Cardiac muscle cell (in vitro differentiated cells and primary cell): ENCODE results near the gene CACNA1C. TPM values are rescaled to one million over a fixed set of nuclear protein-coding genes. Genes with fewer than 3 reads are reported as not detected.

Experiments used
- DNase-seq, 2 donors: peaks; one replicate each; pipeline versions ENCODE4 v3.0.0 to v3.0.0-alpha.2; 2010 to 2017; ENCODE audit warnings: low read depth in 1 of 2, low spot score in 1 of 2
- H3K27ac ChIP-seq: fragments of 200-600 bp; sonication (generic); 2 replicates; pipeline ENCODE4 v1.5.1; 2016
- H3K27me3 ChIP-seq: fragments of 200-600 bp; sonication (generic); 2 replicates; pipeline ENCODE4 v1.6.0; 2016; ENCODE audit warnings: control low read depth
- H3K36me3 ChIP-seq: fragments of 200-600 bp; sonication (generic); 2 replicates; pipeline ENCODE4 v1.5.1; 2016; ENCODE audit warnings: control low read depth
- H3K4me1 ChIP-seq: fragments of 200-600 bp; sonication (generic); 2 replicates; pipeline ENCODE4 v1.8.1; 2017; ENCODE audit warnings: low read depth, mild to moderate bottlenecking, mixed run types
- H3K4me3 ChIP-seq: fragments of 200-600 bp; sonication (generic); 2 replicates; pipeline ENCODE4 v1.5.1; 2016; ENCODE audit warnings: mild to moderate bottlenecking
- H3K9me3 ChIP-seq: fragments of 200-600 bp; sonication (generic); 2 replicates; pipeline ENCODE4 v1.5.1; 2017; ENCODE audit warnings: low read depth, mild to moderate bottlenecking, control low read depth
- polyA plus RNA-seq: library from polyadenylated mRNA; unstranded; fragments of >200 nt; fragmentation: Nextera tagmentation; extraction: Ambion mirVana; gene quantifications from 2 replicates; pipeline ENCODE4 v1.2.1, GENCODE V29; 2016
- total RNA-seq: library from RNA; depleted of rRNA; stranded (reverse); fragments of >200 nt; gene quantifications from 2 replicates; pipeline ENCODE4 v1.2.3, GENCODE V29; 2016
- TF ChIP-seq, protein P1 (sequence below): IDR thresholded peaks from 2 replicates; pipeline ENCODE4 v1.5.1; 2012; ENCODE audit warnings: low read depth, mild to moderate bottlenecking, low read length

The CACNA1C gene
- total and polyA plus RNA-seq, 2 experiments from 2014 or later: 40.8 to 77.8 TPM

DNA sequence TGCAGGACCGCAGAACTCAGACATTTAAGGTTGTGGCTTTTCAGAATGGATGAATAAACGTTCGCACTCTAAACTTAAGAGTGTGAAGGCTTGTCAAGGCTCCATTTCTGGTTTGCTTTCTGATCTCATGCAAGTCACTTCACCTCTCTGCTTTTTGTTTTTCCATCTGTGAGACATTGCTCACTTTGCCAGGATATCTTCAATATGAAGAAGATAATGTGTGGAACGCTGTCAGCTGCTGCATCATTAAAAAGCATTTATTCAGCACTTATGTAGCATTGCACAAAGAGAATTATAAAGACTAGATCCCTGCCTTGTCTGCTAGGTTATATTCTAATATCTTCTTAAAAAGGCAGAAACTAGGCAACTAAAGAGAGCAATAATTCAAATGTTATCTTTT, 172.2 kb downstream of the CACNA1C start:
- TF ChIP-seq, protein P1, sequence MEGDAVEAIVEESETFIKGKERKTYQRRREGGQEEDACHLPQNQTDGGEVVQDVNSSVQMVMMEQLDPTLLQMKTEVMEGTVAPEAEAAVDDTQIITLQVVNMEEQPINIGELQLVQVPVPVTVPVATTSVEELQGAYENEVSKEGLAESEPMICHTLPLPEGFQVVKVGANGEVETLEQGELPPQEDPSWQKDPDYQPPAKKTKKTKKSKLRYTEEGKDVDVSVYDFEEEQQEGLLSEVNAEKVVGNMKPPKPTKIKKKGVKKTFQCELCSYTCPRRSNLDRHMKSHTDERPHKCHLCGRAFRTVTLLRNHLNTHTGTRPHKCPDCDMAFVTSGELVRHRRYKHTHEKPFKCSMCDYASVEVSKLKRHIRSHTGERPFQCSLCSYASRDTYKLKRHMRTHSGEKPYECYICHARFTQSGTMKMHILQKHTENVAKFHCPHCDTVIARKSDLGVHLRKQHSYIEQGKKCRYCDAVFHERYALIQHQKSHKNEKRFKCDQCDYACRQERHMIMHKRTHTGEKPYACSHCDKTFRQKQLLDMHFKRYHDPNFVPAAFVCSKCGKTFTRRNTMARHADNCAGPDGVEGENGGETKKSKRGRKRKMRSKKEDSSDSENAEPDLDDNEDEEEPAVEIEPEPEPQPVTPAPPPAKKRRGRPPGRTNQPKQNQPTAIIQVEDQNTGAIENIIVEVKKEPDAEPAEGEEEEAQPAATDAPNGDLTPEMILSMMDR: no peak
- Histone ChIP-seq H3K27ac (no peak overlapping the region), H3K9me3 (no peaks in the 10 kb centered on the region), H3K4me1 (peaks cover 9% of the 10 kb centered on the region), H3K36me3 (no peaks in the 10 kb centered on the region), H3K27me3 (no peaks in the 10 kb centered on the region), H3K4me3 (no peak overlapping the region)
- no peak for DNase-seq

DNA sequence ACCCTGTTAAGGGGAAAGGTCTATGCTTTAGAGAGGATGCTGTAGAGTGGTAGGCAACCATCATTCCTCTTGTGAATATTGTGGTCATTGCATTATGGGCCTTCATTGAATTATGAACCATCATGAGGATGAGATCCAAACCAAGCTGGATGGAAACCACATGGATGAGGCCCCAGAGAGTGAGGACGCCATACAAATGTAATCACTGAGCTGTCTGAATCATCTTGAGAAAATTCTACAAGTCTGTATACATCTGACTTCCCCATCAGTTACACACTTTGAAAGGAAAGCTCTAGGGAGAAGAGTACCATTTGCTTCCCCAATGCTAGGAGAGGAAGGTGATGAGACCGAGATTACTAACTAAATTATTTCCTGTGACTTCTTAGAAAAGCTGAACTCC, 172.9 kb downstream of the CACNA1C start:
- Histone ChIP-seq H3K36me3 (no peaks in the 10 kb centered on the region), H3K27ac (no peak overlapping the region), H3K4me1 (peaks cover 9% of the 10 kb centered on the region), H3K27me3 (no peaks in the 10 kb centered on the region), H3K9me3 (no peaks in the 10 kb centered on the region), H3K4me3 (no peak overlapping the region)
- DNase-seq: no peak
- TF ChIP-seq, protein P1: no peak

DNA sequence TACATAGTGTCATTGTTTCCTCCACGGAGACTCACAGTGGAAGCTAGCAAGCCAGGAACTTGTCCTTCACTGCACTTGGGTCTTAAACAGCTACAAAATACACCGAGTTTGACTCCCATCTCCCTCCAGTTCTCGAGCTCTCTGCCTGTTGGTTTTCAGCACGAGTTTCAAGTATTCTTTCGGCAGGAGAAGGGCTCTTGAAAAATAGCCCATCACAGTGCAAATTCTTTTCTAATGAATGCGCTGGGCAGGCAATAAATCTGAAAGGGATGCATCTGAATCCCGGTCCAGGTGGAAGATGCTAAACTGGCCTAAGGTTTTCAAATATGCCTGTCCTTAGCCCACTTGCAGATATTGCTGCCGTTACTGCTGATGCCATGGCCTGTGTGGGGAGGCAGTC, 173.9 kb downstream of the CACNA1C start:
- TF ChIP-seq, protein P1: no peak
- DNase-seq: peak in 1 of 2 donors; percentile 32
- H3K36me3 ChIP-seq: no peaks in the 10 kb centered on the region
- H3K9me3 ChIP-seq: no peaks in the 10 kb centered on the region
- peaks cover 6% of the 10 kb centered on the region for H3K4me1 ChIP-seq
- H3K27ac ChIP-seq: peak overlapping the region; percentile 44
- no peaks in the 10 kb centered on the region for H3K27me3 ChIP-seq
- no peak overlapping the region for H3K4me3 ChIP-seq

GRCh38 chr12:2227360-2227759, 174.6 kb downstream of the CACNA1C start:
- no peaks in the 10 kb centered on the region for H3K27me3 ChIP-seq
- no peak overlapping the region for H3K27ac ChIP-seq
- H3K4me1 ChIP-seq: peaks cover 6% of the 10 kb centered on the region
- H3K36me3 ChIP-seq: no peaks in the 10 kb centered on the region
- no peak overlapping the region for H3K4me3 ChIP-seq
- TF ChIP-seq, protein P1: no peak
- DNase-seq: no peak
- no peaks in the 10 kb centered on the region for H3K9me3 ChIP-seq

DNA sequence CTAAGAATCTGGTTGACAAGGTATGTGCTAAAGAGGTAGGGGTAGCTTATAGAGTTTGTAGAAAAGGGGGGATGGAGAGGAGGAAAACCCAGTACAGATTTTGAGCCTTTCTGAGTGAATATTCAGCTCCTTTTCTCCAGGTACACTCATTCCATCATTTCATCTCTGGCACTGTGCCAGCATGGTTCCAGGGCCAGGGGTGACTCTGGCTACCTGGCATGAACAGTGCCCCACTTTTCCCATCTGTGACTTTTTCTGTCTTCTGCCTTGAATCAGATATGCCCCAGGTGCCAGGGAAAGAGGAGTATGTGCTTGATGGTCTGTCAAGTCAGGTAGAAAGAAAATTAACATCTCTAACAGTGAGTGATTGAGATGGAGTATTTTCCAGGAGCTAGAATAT, 175.7 kb downstream of the CACNA1C start:
- Histone ChIP-seq H3K27me3 (no peaks in the 10 kb centered on the region), H3K36me3 (no peaks in the 10 kb centered on the region), H3K4me3 (no peak overlapping the region), H3K4me1 (peaks cover 6% of the 10 kb centered on the region), H3K9me3 (no peaks in the 10 kb centered on the region), H3K27ac (no peak overlapping the region)
- no peak for DNase-seq
- TF ChIP-seq, protein P1: no peak
